Activated naive CD4-positive, alpha-beta T cell treated with anti-CD3 and anti-CD28 coated beads, Interleukin-2, amount 50 U/mL, for 72 hours (primary cell): Measurements from ENCODE around the gene DNM3. TPM values are rescaled to one million over a fixed set of nuclear protein-coding genes. Genes with fewer than 3 reads are reported as not detected.
"Not testable (repeated sequence)": the region's sequence is repeated elsewhere in the genome, so short reads cannot be mapped to it uniquely, and the experiment has no call there.

Experiments
- ATAC-seq, 2 donors: fragments of 150-1000 bp; cut with Tn5 transposase; 2 replicates each; pipeline ENCODE4 v1.10.0; 2021; ENCODE audit warnings: mild to moderate bottlenecking in 2 of 2, moderate library complexity in 2 of 2
- DNase-seq, 2 donors: peaks; one replicate each; pipeline ENCODE4 v3.0.0; 2021 to 2022; ENCODE audit warnings: low spot score in 2 of 2
- H3K27ac Mint-ChIP-seq, 2 donors: one replicate each; pipeline ENCODE4 v1.8.0; 2022; ENCODE audit warnings: mild to moderate bottlenecking in 2 of 2, mixed read lengths in 2 of 2
- H3K36me3 Mint-ChIP-seq, 2 donors: one replicate each; pipeline ENCODE4 v1.8.0; 2022; ENCODE audit warnings: mixed read lengths in 2 of 2
- H3K9me3 Mint-ChIP-seq, 2 donors: one replicate each; pipeline ENCODE4 v1.8.0; 2022; ENCODE audit warnings: mixed read lengths in 2 of 2
- total RNA-seq, 2 donors: library from RNA; stranded (reverse); gene quantifications; one replicate each; pipeline ENCODE4 v1.2.3, GENCODE V29; 2022

Gene DNM3
- total RNA-seq, 2 donors from 2014 or later = 2.6 to 4.5 TPM

GRCh38 chr1:172055816-172056419, 214.6 kb downstream of the DNM3 start:
- not testable (repeated sequence) for H3K27ac Mint-ChIP-seq

GRCh38 chr1:172068334-172068733, 227.0 kb downstream of the DNM3 start:
- ATAC-seq (no peak), DNase-seq (no peak)
- H3K36me3 Mint-ChIP-seq = no peaks in the 10 kb centered on the region
- H3K27ac Mint-ChIP-seq = no peak overlapping the region
- peaks cover 0 to 4% of the 10 kb centered on the region in 2 donors for H3K9me3 Mint-ChIP-seq

More at GRCh38 chr1:172055816-172056419, 214.6 kb downstream of the DNM3 start:
- not testable (repeated sequence) for DNase-seq, H3K36me3 Mint-ChIP-seq, ATAC-seq, H3K9me3 Mint-ChIP-seq

- DNase-seq = no peak
- ATAC-seq = no peak
- H3K36me3 Mint-ChIP-seq = no peaks in the 10 kb centered on the region
- H3K27ac Mint-ChIP-seq = no peak overlapping the region
- peaks cover 0 to 4% of the 10 kb centered on the region in 2 donors for H3K9me3 Mint-ChIP-seq
Observed at GRCh38 chr1:172069051-172069450, 227.8 kb downstream of the DNM3 start.

GRCh38 chr1:172069534-172069933, 228.2 kb downstream of the DNM3 start:
- ATAC-seq (no peak), DNase-seq (no peak)
- Mint-ChIP-seq H3K9me3 (peaks cover 0 to 4% of the 10 kb centered on the region in 2 donors), H3K27ac (peak overlapping the region in 1 of 2 donors; percentile 16), H3K36me3 (no peaks in the 10 kb centered on the region)

- DNase-seq = no peak
- Mint-ChIP-seq H3K36me3 (no peaks in the 10 kb centered on the region), H3K9me3 (peaks cover 0 to 4% of the 10 kb centered on the region in 2 donors), H3K27ac (peak overlapping the region in 1 of 2 donors; percentile 16)
- ATAC-seq = no peak
Observed at GRCh38 chr1:172070055-172070454, 228.8 kb downstream of the DNM3 start.

GRCh38 chr1:172071746-172072145, 230.4 kb downstream of the DNM3 start:
- Mint-ChIP-seq H3K36me3 (no peaks in the 10 kb centered on the region), H3K27ac (no peak overlapping the region), H3K9me3 (peaks cover 0 to 4% of the 10 kb centered on the region in 2 donors)
- no peak for DNase-seq
- ATAC-seq = no peak

- DNase-seq, H3K9me3 Mint-ChIP-seq, ATAC-seq, H3K36me3 Mint-ChIP-seq, H3K27ac Mint-ChIP-seq: not testable (repeated sequence)
Observed at GRCh38 chr1:172079859-172080258, 238.6 kb downstream of the DNM3 start.

- Mint-ChIP-seq H3K9me3 (no peaks in the 10 kb centered on the region), H3K36me3 (no peaks in the 10 kb centered on the region), H3K27ac (no peak overlapping the region)
- DNase-seq (no peak), ATAC-seq (no peak)
Observed at GRCh38 chr1:172083191-172083590, 241.9 kb downstream of the DNM3 start.

GRCh38 chr1:172084876-172085275, 243.6 kb downstream of the DNM3 start:
- no peak for DNase-seq
- ATAC-seq = no peak
- no peaks in the 10 kb centered on the region for H3K9me3 Mint-ChIP-seq
- H3K27ac Mint-ChIP-seq = no peak overlapping the region
- H3K36me3 Mint-ChIP-seq = no peaks in the 10 kb centered on the region

GRCh38 chr1:172085317-172085716, 244.0 kb downstream of the DNM3 start:
- no peak for DNase-seq
- Mint-ChIP-seq H3K36me3 (no peaks in the 10 kb centered on the region), H3K9me3 (no peaks in the 10 kb centered on the region), H3K27ac (no peak overlapping the region)
- no peak for ATAC-seq

- Mint-ChIP-seq H3K27ac (no peak overlapping the region), H3K36me3 (no peaks in the 10 kb centered on the region), H3K9me3 (no peaks in the 10 kb centered on the region)
- ATAC-seq (no peak), DNase-seq (no peak)
Observed at GRCh38 chr1:172086137-172086536, 244.8 kb downstream of the DNM3 start.

- H3K27ac Mint-ChIP-seq = no peak overlapping the region
- H3K36me3 Mint-ChIP-seq = no peaks in the 10 kb centered on the region
Observed at GRCh38 chr1:172088256-172088655, 247.0 kb downstream of the DNM3 start.

GRCh38 chr1:172089768-172090510, 248.6 kb downstream of the DNM3 start:
- Mint-ChIP-seq H3K36me3 (no peaks in the 10 kb centered on the region), H3K27ac (peak overlapping the region in 1 of 2 donors; percentile 12), H3K9me3 (no peaks in the 10 kb centered on the region)
- peak in 1 of 2 donors; percentile 47 for DNase-seq
- ATAC-seq = peak; percentile 74 to 81

More at GRCh38 chr1:172088256-172088655, 247.0 kb downstream of the DNM3 start:
- no peaks in the 10 kb centered on the region for H3K9me3 Mint-ChIP-seq
- no peak for DNase-seq
- ATAC-seq = no peak

- H3K9me3 Mint-ChIP-seq = no peaks in the 10 kb centered on the region
- no peaks in the 10 kb centered on the region for H3K36me3 Mint-ChIP-seq
- ATAC-seq (no peak), DNase-seq (no peak)
- H3K27ac Mint-ChIP-seq = peak overlapping the region in 1 of 2 donors; percentile 12
Observed at GRCh38 chr1:172090511-172090817, 249.2 kb downstream of the DNM3 start.

- ATAC-seq (no peak), DNase-seq (no peak)
- Mint-ChIP-seq H3K27ac (no peak overlapping the region), H3K9me3 (no peaks in the 10 kb centered on the region), H3K36me3 (no peaks in the 10 kb centered on the region)
Observed at GRCh38 chr1:172095846-172096245, 254.5 kb downstream of the DNM3 start.

- Mint-ChIP-seq H3K27ac (no peak overlapping the region), H3K36me3 (no peaks in the 10 kb centered on the region), H3K9me3 (no peaks in the 10 kb centered on the region)
- ATAC-seq (no peak), DNase-seq (no peak)
Observed at GRCh38 chr1:172105230-172105629, 263.9 kb downstream of the DNM3 start.

- H3K27ac Mint-ChIP-seq = no peak overlapping the region
- no peaks in the 10 kb centered on the region for H3K9me3 Mint-ChIP-seq
- no peaks in the 10 kb centered on the region for H3K36me3 Mint-ChIP-seq
- ATAC-seq = no peak
- no peak for DNase-seq
Observed at GRCh38 chr1:172107316-172107975, 266.1 kb downstream of the DNM3 start.
